Duodenal mucosa (tissue), 2 donors: Measurements from ENCODE around the gene KLK10.
"Not testable (repeated sequence)": the region's sequence is repeated elsewhere in the genome, so short reads cannot be mapped to it uniquely, and the experiment has no call there.

Experiments
- H3K27ac ChIP-seq: one replicate; pipeline ENCODE4 v1.7.0; 2013; ENCODE audit warnings: low read depth, low read length
- H3K27me3 ChIP-seq, 2 donors: one replicate each; pipeline ENCODE4 v1.7.0; 2013; ENCODE audit warnings: low read length in 2 of 2, control low read depth in 1 of 2; ENCODE audit not compliant: insufficient read depth in 2 of 2, control insufficient read depth in 1 of 2
- H3K36me3 ChIP-seq, 2 donors: one replicate each; pipeline ENCODE4 v1.7.0; 2013; ENCODE audit warnings: low read length in 2 of 2, control low read depth in 1 of 2; ENCODE audit not compliant: insufficient read depth in 2 of 2, control insufficient read depth in 1 of 2
- H3K4me1 ChIP-seq, 2 donors: one replicate each; pipeline ENCODE4 v1.7.0; 2013; ENCODE audit warnings: low read length in 2 of 2, control low read depth in 1 of 2; ENCODE audit not compliant: insufficient read depth in 2 of 2, control insufficient read depth in 1 of 2
- H3K4me3 ChIP-seq, 2 donors: one replicate each; pipeline ENCODE4 v1.7.0; 2013; ENCODE audit warnings: low read length in 2 of 2, low read depth in 1 of 2
- H3K9ac ChIP-seq, 2 donors: one replicate each; pipeline ENCODE4 v1.7.0; 2013; ENCODE audit warnings: low read length in 2 of 2, low read depth in 1 of 2
- H3K9me3 ChIP-seq, 2 donors: one replicate each; pipeline ENCODE4 v1.7.0; 2013; ENCODE audit warnings: low read length in 2 of 2, control low read depth in 1 of 2; ENCODE audit not compliant: control insufficient read depth in 1 of 2

KLK10 gene

GRCh38 chr19:50972795-50973376 lies 46.6 kb downstream of the KLK10 start:
- Histone ChIP-seq H3K36me3 (no peaks in the 10 kb centered on the region), H3K4me1 (no peaks in the 10 kb centered on the region), H3K9me3 (no peaks in the 10 kb centered on the region), H3K9ac (no peak overlapping the region), H3K27me3 (peaks cover 4 to 9% of the 10 kb centered on the region in 2 donors), H3K4me3 (no peak overlapping the region), H3K27ac (no peak overlapping the region)

GRCh38 chr19:50969810-50970209 lies 49.7 kb downstream of the KLK10 start:
- H3K36me3 ChIP-seq, H3K9ac ChIP-seq, H3K27ac ChIP-seq, H3K9me3 ChIP-seq, H3K4me1 ChIP-seq, H3K4me3 ChIP-seq: not testable (repeated sequence)
- peaks cover 0 to 16% of the 10 kb centered on the region in 2 donors for H3K27me3 ChIP-seq

GRCh38 chr19:50969413-50969760 lies 50.1 kb downstream of the KLK10 start, which contains the start of gene KLK6:
TSS of gene KLK6 (minus strand) at chr19:50969591. CDS start at chr19:50968104, 1,487 bp downstream.
- no peak within 1 kb of the TSS for H3K4me3 ChIP-seq
- H3K27me3 ChIP-seq = peaks cover 0 to 16% of the 10 kb centered on the region in 2 donors
- H3K27ac ChIP-seq = no peak within 1 kb of the TSS
- no peaks in the 10 kb centered on the region for H3K9me3 ChIP-seq
- H3K4me1 ChIP-seq = no peaks in the 10 kb centered on the region
- no peaks in the 10 kb centered on the region for H3K36me3 ChIP-seq
- H3K9ac ChIP-seq = no peak within 1 kb of the TSS

GRCh38 chr19:50968716-50969412 lies 50.6 kb downstream of the KLK10 start:
- Histone ChIP-seq H3K4me3 (no peak overlapping the region), H3K36me3 (no peaks in the 10 kb centered on the region), H3K9ac (no peak overlapping the region), H3K9me3 (no peaks in the 10 kb centered on the region), H3K27ac (no peak overlapping the region), H3K4me1 (no peaks in the 10 kb centered on the region), H3K27me3 (peaks cover 0 to 16% of the 10 kb centered on the region in 2 donors)

- no peaks in the 10 kb centered on the region for H3K4me1 ChIP-seq
- H3K4me3 ChIP-seq = no peak overlapping the region
- no peaks in the 10 kb centered on the region for H3K36me3 ChIP-seq
- H3K9ac ChIP-seq = no peak overlapping the region
- H3K27ac ChIP-seq = no peak overlapping the region
- no peaks in the 10 kb centered on the region for H3K9me3 ChIP-seq
- peaks cover 0 to 16% of the 10 kb centered on the region in 2 donors for H3K27me3 ChIP-seq
Measured at GRCh38 chr19:50967929-50968715, 51.4 kb downstream of the KLK10 start.

GRCh38 chr19:50964266-50964665 lies 55.2 kb downstream of the KLK10 start:
- no peak overlapping the region for H3K27ac ChIP-seq
- H3K4me3 ChIP-seq = no peak overlapping the region
- no peaks in the 10 kb centered on the region for H3K4me1 ChIP-seq
- H3K27me3 ChIP-seq = peaks cover 0 to 13% of the 10 kb centered on the region in 2 donors
- H3K36me3 ChIP-seq = no peaks in the 10 kb centered on the region
- H3K9me3 ChIP-seq = no peaks in the 10 kb centered on the region
- no peak overlapping the region for H3K9ac ChIP-seq

- Histone ChIP-seq H3K36me3 (no peaks in the 10 kb centered on the region), H3K27ac (no peak overlapping the region), H3K9ac (no peak overlapping the region), H3K27me3 (peaks cover 0 to 13% of the 10 kb centered on the region in 2 donors), H3K9me3 (no peaks in the 10 kb centered on the region), H3K4me3 (no peak overlapping the region), H3K4me1 (no peaks in the 10 kb centered on the region)
Measured at GRCh38 chr19:50963381-50963780, 56.1 kb downstream of the KLK10 start.
